Gastrocnemius medialis (tissue), 4 donors: Measurements from ENCODE around the gene ASTN2.

Source experiments
- POLR2A ChIP-seq, 2 donors: fragments of 450-650 bp; IDR thresholded peaks; one replicate each; pipeline ENCODE4 v1.6.1; 2017; ENCODE audit warnings: antibody characterized with exemption in 2 of 2, mild to moderate bottlenecking in 2 of 2, moderate library complexity in 2 of 2
- TF ChIP-seq, protein P1 (sequence below), 5 experiments: fragments of 450-650 bp in 3 of 5; fragments of 200-600 bp in 2 of 5; sonication (generic) in 2 of 5; IDR thresholded peaks in 4 of 5; conservative IDR thresholded peaks in 1 of 5; 1 replicate in 4 of 5; 2 replicates in 1 of 5; pipeline ENCODE4 v1.5.1; 2016 to 2019; ENCODE audit warnings: antibody characterized with exemption in 5 of 5, mild to moderate bottlenecking in 3 of 5, moderate library complexity in 3 of 5

DNA sequence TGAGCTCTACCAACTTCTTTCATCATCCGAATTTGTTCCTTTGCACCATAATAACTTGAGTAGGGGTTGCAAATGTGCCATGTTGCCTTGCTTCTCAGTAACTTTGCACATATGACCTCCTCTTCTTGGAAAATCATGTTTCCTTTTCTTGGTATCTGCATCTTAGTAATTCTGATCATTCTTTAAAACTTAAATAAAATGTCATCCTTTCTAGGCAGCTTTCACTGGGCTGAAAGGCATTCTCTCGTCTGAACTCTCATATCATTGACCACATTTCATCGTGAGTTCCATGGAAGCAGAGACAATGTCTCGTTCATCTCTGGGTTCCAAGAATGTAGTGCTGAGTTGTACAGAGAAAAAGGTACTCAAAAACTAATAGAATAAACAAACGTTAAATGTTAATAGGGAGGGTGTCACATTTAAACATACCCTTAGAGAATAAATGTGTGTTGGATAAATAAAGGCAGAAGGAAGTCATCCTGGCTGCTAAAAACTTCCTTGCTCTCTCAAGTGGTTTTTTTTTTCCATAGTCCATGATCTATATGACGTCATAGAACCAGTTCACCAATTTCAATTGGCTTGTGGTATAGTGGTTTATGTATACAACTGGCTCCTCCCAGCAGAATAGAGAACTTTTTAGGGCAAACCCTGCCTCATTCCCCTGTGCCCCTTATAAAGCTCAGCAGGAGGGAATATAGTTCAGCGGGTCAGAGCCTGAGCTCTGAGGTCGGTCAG is 945.9 kb downstream of the ASTN2 start:
- TF ChIP-seq, protein P1, sequence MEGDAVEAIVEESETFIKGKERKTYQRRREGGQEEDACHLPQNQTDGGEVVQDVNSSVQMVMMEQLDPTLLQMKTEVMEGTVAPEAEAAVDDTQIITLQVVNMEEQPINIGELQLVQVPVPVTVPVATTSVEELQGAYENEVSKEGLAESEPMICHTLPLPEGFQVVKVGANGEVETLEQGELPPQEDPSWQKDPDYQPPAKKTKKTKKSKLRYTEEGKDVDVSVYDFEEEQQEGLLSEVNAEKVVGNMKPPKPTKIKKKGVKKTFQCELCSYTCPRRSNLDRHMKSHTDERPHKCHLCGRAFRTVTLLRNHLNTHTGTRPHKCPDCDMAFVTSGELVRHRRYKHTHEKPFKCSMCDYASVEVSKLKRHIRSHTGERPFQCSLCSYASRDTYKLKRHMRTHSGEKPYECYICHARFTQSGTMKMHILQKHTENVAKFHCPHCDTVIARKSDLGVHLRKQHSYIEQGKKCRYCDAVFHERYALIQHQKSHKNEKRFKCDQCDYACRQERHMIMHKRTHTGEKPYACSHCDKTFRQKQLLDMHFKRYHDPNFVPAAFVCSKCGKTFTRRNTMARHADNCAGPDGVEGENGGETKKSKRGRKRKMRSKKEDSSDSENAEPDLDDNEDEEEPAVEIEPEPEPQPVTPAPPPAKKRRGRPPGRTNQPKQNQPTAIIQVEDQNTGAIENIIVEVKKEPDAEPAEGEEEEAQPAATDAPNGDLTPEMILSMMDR (IDR thresholded peaks at IDR 0.05 in 4 of 5, conservative IDR thresholded peaks at IDR 0.05 in 1 of 5) = no peak
- no peak for TF ChIP-seq POLR2A (IDR thresholded peaks at IDR 0.05)
